NCI-H69 (cell line): ENCODE results near the gene RPEL1.
A peak's percentile ranks its signal among the peaks of the same experiment; 100 is the strongest.
"Not testable (repeated sequence)": the region's sequence is repeated elsewhere in the genome, so short reads cannot be mapped to it uniquely, and the experiment has no call there.

Experiments
- DNase-seq: peaks from one replicate; lab custom pipeline; 2025; lab: John Stamatoyannopoulos, UW

The RPEL1 gene

GRCh38 chr10:103235775-103236174 lies 9.9 kb upstream of the RPEL1 start:
- no peak for DNase-seq

GRCh38 chr10:103238506-103239252 lies 7.0 kb upstream of the RPEL1 start:
- peak; percentile 20 for DNase-seq

GRCh38 chr10:103241262-103242011 lies 4.2 kb upstream of the RPEL1 start:
- DNase-seq: peak; percentile 30

- peak; percentile 56 for DNase-seq
These were observed 918 bp upstream of the RPEL1 start for GRCh38 chr10:103244666-103245271.

- DNase-seq: peak; percentile 6
These were observed 637 bp downstream of the RPEL1 start for GRCh38 chr10:103246324-103246723.

- DNase-seq: no peak
These were observed 8.4 kb downstream of the RPEL1 start for GRCh38 chr10:103254113-103254512.

GRCh38 chr10:103254538-103255325 lies 9.0 kb downstream of the RPEL1 start:
- no peak for DNase-seq

- no peak for DNase-seq
These were observed 10.9 kb downstream of the RPEL1 start for GRCh38 chr10:103256613-103257012.

GRCh38 chr10:103257812-103258211 lies 12.1 kb downstream of the RPEL1 start:
- DNase-seq: no peak

- DNase-seq: not testable (repeated sequence)
These were observed 13.2 kb downstream of the RPEL1 start for GRCh38 chr10:103258928-103259327.

GRCh38 chr10:103259989-103260388 lies 14.3 kb downstream of the RPEL1 start:
- no peak for DNase-seq

- no peak for DNase-seq
These were observed 16.5 kb downstream of the RPEL1 start for GRCh38 chr10:103262229-103262628.

GRCh38 chr10:103265717-103266329 lies 20.1 kb downstream of the RPEL1 start:
- DNase-seq: no peak

- no peak for DNase-seq
These were observed 27.4 kb downstream of the RPEL1 start for GRCh38 chr10:103273041-103273441.

- no peak for DNase-seq
These were observed 30.7 kb downstream of the RPEL1 start for GRCh38 chr10:103276251-103276895.

GRCh38 chr10:103276896-103277712 lies 31.4 kb downstream of the RPEL1 start, which contains the start of gene INA:
Gene INA (plus strand): TSS chr10:103277138. CDS start chr10:103277212, 74 bp downstream.
- peak; percentile 87 for DNase-seq

- DNase-seq: peak; percentile 44
These were observed 32.2 kb downstream of the RPEL1 start for GRCh38 chr10:103277713-103278536.

GRCh38 chr10:103278537-103278823 lies 32.8 kb downstream of the RPEL1 start:
- DNase-seq: no peak

- peak; percentile 48 for DNase-seq
These were observed 33.2 kb downstream of the RPEL1 start for GRCh38 chr10:103278862-103279298.
